Measurements from ENCODE around the gene VPS18.

The VPS18 gene

GRCh38 chr15:40914013-40914412, 19.8 kb downstream of the VPS18 start:
- WGBS, 2 experiments (ENCODE audit: insufficient coverage in 2 of 2): 94 to 96% methylated on average over 10 to 12 of the region's 12 CpGs
- no peak overlapping the region for H3K4me3 ChIP-seq (ENCODE audit: extremely low read depth, insufficient read depth, low read length, poor library complexity, severe bottlenecking)
- no peak overlapping the region for H3K27ac ChIP-seq (ENCODE audit: low read depth, low read length, severe bottlenecking)
- H3K9me3 ChIP-seq (ENCODE audit: control insufficient read depth, low read length): no peaks in the 10 kb centered on the region
- peaks cover 45% of the 10 kb centered on the region for H3K4me1 ChIP-seq (ENCODE audit: control insufficient read depth, insufficient read depth, low read length, poor library complexity, severe bottlenecking)
- H3K36me3 ChIP-seq (ENCODE audit: control insufficient read depth, insufficient read depth, low read length): no peaks in the 10 kb centered on the region

GRCh38 chr15:40914486-40914885, 20.2 kb downstream of the VPS18 start:
- Histone ChIP-seq H3K9me3 (ENCODE audit: control insufficient read depth, low read length) (no peaks in the 10 kb centered on the region), H3K27ac (ENCODE audit: low read depth, low read length, severe bottlenecking) (no peak overlapping the region), H3K4me3 (ENCODE audit: extremely low read depth, insufficient read depth, low read length, poor library complexity, severe bottlenecking) (no peak overlapping the region), H3K4me1 (ENCODE audit: control insufficient read depth, insufficient read depth, low read length, poor library complexity, severe bottlenecking) (peaks cover 45% of the 10 kb centered on the region), H3K36me3 (ENCODE audit: control insufficient read depth, insufficient read depth, low read length) (no peaks in the 10 kb centered on the region)
- WGBS, 2 experiments (ENCODE audit: insufficient coverage in 2 of 2): 71 to 84% methylated on average over 7 to 8 of the region's 8 CpGs

GRCh38 chr15:40915116-40915661, 20.9 kb downstream of the VPS18 start:
- Histone ChIP-seq H3K9me3 (ENCODE audit: control insufficient read depth, low read length) (no peaks in the 10 kb centered on the region), H3K4me3 (ENCODE audit: extremely low read depth, insufficient read depth, low read length, poor library complexity, severe bottlenecking) (no peak overlapping the region), H3K36me3 (ENCODE audit: control insufficient read depth, insufficient read depth, low read length) (no peaks in the 10 kb centered on the region), H3K27ac (ENCODE audit: low read depth, low read length, severe bottlenecking) (no peak overlapping the region), H3K4me1 (ENCODE audit: control insufficient read depth, insufficient read depth, low read length, poor library complexity, severe bottlenecking) (peaks cover 41% of the 10 kb centered on the region)
- WGBS, 2 experiments (ENCODE audit: insufficient coverage in 2 of 2): 73 to 84% methylated on average over 6 to 9 of the region's 12 CpGs

DNA sequence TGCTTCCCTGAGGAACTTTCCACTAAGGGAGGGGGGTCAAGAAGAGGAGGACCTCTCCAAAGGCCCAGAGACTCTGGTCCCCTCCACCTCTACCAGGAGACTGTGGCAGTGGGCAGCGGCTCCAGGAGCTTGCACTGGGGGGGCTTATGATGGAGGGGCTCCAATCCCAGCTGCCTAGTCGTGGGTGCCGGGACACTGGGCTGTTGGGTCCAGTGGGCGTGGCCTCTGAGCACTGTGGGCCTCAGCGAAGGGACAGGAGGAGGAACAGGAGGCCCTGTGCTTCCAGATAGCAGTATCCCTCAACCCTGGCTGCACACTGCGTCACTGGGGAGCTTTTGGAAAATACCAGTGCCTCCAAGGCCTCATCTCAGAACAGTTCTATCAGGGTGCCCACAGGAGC, 21.4 kb downstream of the VPS18 start:
- Histone ChIP-seq H3K4me3 (ENCODE audit: extremely low read depth, insufficient read depth, low read length, poor library complexity, severe bottlenecking) (no peak overlapping the region), H3K4me1 (ENCODE audit: control insufficient read depth, insufficient read depth, low read length, poor library complexity, severe bottlenecking) (peaks cover 40% of the 10 kb centered on the region), H3K27ac (ENCODE audit: low read depth, low read length, severe bottlenecking) (no peak overlapping the region), H3K9me3 (ENCODE audit: control insufficient read depth, low read length) (no peaks in the 10 kb centered on the region), H3K36me3 (ENCODE audit: control insufficient read depth, insufficient read depth, low read length) (no peaks in the 10 kb centered on the region)
- 75 to 76% methylated on average over 5 of the region's 6 CpGs for WGBS, 2 experiments (ENCODE audit: insufficient coverage in 2 of 2)

- H3K27ac ChIP-seq (ENCODE audit: low read depth, low read length, severe bottlenecking): no peak overlapping the region
- H3K4me1 ChIP-seq (ENCODE audit: control insufficient read depth, insufficient read depth, low read length, poor library complexity, severe bottlenecking): peaks cover 27% of the 10 kb centered on the region
- no peak overlapping the region for H3K4me3 ChIP-seq (ENCODE audit: extremely low read depth, insufficient read depth, low read length, poor library complexity, severe bottlenecking)
- no peaks in the 10 kb centered on the region for H3K36me3 ChIP-seq (ENCODE audit: control insufficient read depth, insufficient read depth, low read length)
- WGBS, 2 experiments (ENCODE audit: insufficient coverage in 2 of 2): 70% methylated on average over 8 to 11 of the region's 11 CpGs
- no peaks in the 10 kb centered on the region for H3K9me3 ChIP-seq (ENCODE audit: control insufficient read depth, low read length)
Observed at GRCh38 chr15:40917585-40917984, 23.3 kb downstream of the VPS18 start.

DNA sequence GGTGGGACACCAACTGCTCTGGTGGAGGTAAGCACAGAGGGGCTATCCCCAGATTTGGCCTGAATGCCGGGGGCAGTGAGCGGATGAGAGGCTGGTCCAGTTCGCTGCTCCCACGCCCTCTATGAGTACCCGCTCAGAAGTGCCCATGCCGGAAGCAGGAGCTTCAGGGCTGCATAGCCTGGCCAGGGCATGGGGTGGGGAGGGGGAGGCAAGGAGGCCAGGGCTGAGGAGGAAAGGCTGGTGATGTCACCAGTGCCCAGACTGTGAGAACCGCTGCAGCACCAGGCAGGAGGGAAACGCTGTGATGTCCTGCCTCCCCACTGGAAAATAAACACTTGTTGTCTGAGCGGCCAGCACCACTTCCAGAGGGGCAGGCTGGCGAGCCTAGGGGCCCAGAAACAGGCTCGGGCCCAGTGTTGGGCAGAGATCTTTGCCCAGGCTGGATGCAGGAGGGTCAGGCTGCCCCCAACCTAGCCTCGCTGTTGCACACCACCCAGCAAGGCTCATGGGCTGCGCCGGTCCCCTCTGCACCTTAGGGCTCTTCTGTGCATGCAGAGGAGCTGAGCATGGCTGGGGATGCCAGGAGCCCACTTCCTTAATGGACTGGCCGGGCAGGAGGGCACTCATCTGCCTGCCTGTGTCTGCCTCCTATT, 24.0 kb downstream of the VPS18 start:
- Histone ChIP-seq H3K4me3 (ENCODE audit: extremely low read depth, insufficient read depth, low read length, poor library complexity, severe bottlenecking) (no peak overlapping the region), H3K4me1 (ENCODE audit: control insufficient read depth, insufficient read depth, low read length, poor library complexity, severe bottlenecking) (peaks cover 27% of the 10 kb centered on the region)
- WGBS, 2 experiments (ENCODE audit: insufficient coverage in 2 of 2): 73 to 80% methylated on average over 15 of the region's 15 CpGs

DNA sequence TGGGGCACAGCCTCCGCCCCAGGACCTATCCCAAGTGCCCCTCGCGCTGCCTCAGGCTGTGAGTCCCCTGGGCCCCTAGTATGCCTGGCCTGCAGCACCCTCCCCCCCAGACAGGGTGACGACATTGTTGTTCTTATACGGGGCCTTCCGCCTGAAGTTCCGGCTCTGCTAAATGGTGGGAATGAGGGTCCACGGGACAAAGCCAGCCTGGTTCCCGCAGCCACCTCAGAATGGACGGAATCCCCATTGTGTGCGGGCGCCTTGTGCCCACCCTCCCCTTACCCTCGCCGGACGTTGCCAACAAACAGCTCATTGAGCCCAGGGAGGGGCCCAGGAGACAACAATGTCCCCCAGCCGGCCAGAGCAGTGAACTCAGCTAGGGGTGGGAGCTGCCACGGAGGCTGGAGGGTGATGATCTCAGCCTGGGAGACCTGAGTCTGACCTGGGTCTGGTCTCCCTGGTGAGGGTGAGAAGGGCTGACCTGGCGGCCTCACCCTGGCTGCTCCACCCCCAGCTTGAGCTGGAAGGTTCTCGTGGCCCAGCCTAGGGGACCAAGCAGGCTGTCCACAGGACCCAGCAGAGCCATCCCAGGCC, 24.6 kb downstream of the VPS18 start:
- Histone ChIP-seq H3K36me3 (ENCODE audit: control insufficient read depth, insufficient read depth, low read length) (no peaks in the 10 kb centered on the region), H3K4me3 (ENCODE audit: extremely low read depth, insufficient read depth, low read length, poor library complexity, severe bottlenecking) (no peak overlapping the region), H3K4me1 (ENCODE audit: control insufficient read depth, insufficient read depth, low read length, poor library complexity, severe bottlenecking) (peaks cover 33% of the 10 kb centered on the region), H3K9me3 (ENCODE audit: control insufficient read depth, low read length) (no peaks in the 10 kb centered on the region), H3K27ac (ENCODE audit: low read depth, low read length, severe bottlenecking) (peak overlapping the region; percentile 62)
- 63 to 72% methylated on average over 18 to 19 of the region's 19 CpGs for WGBS, 2 experiments (ENCODE audit: insufficient coverage in 2 of 2)

More for the DNA sequence above, 24.0 kb downstream of the VPS18 start:
- H3K27ac ChIP-seq (ENCODE audit: low read depth, low read length, severe bottlenecking): peak overlapping the region; percentile 62
- H3K36me3 ChIP-seq (ENCODE audit: control insufficient read depth, insufficient read depth, low read length): no peaks in the 10 kb centered on the region
- no peaks in the 10 kb centered on the region for H3K9me3 ChIP-seq (ENCODE audit: control insufficient read depth, low read length)

DNA sequence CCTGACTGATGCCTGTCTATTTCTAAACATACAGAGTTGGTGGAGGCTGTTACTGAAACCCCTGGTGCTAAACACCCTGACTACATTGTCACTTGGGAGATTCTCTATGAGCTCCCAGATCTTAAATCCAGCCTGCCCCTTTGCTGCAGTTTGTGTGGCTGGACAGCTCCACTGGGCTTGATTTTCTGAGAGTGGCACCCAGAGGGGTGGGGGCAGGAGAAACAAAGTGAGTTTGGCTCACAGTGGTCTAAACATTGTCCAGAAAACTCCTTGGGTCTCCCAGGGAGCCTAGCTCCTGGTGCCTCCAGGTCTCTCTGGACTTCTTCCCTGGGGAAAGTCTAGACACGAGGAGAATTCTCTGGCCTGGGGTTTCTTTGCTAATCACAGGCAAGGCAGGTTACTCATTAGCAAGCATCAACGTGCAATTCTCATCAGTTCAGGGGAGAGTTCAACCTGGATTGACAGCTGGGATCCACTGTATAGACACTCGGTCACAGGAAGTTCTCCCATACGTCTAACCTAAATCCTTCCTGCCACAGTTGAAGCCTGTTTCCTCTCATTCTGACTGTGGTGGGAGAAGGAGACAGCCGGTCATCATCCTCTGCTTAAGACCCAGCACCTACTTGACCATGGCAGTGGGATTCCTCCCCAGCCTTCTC, 27.8 kb downstream of the VPS18 start:
- H3K4me3 ChIP-seq (ENCODE audit: extremely low read depth, insufficient read depth, low read length, poor library complexity, severe bottlenecking): no peak overlapping the region
- H3K9me3 ChIP-seq (ENCODE audit: control insufficient read depth, low read length): no peaks in the 10 kb centered on the region
- H3K36me3 ChIP-seq (ENCODE audit: control insufficient read depth, insufficient read depth, low read length): no peaks in the 10 kb centered on the region
- H3K27ac ChIP-seq (ENCODE audit: low read depth, low read length, severe bottlenecking): no peak overlapping the region
- peaks cover 30% of the 10 kb centered on the region for H3K4me1 ChIP-seq (ENCODE audit: control insufficient read depth, insufficient read depth, low read length, poor library complexity, severe bottlenecking)
- WGBS, 2 experiments (ENCODE audit: insufficient coverage in 2 of 2): 46 to 60% methylated on average over 3 of the region's 5 CpGs

- Histone ChIP-seq H3K27ac (ENCODE audit: low read depth, low read length, severe bottlenecking) (no peak overlapping the region), H3K4me1 (ENCODE audit: control insufficient read depth, insufficient read depth, low read length, poor library complexity, severe bottlenecking) (peaks cover 30% of the 10 kb centered on the region), H3K36me3 (ENCODE audit: control insufficient read depth, insufficient read depth, low read length) (no peaks in the 10 kb centered on the region), H3K9me3 (ENCODE audit: control insufficient read depth, low read length) (no peaks in the 10 kb centered on the region), H3K4me3 (ENCODE audit: extremely low read depth, insufficient read depth, low read length, poor library complexity, severe bottlenecking) (no peak overlapping the region)
- WGBS, 2 experiments (ENCODE audit: insufficient coverage in 2 of 2): 65 to 73% methylated on average over 7 to 8 of the region's 10 CpGs
Observed at GRCh38 chr15:40922608-40923005, 28.4 kb downstream of the VPS18 start.

DNA sequence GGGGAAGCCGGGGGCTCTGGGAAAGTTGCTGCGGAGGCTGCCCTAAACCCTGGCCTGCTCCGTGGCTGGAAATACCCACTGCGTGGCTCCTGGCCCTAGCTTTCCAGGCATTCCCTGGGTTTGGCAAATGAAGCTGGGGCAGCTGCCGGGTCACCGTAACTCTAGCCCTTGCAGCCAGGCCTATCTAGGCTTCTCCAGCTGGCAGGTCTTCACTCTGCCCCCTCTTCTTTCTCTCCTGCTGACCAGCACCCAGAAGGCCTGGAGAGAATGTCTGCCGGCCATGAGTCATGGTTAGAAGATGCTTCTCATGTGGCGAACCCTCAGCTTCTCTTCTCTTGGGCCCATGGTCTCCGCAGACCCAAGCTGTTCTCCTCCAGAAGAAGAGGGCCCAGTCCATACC, 29.3 kb downstream of the VPS18 start:
- H3K27ac ChIP-seq (ENCODE audit: low read depth, low read length, severe bottlenecking): no peak overlapping the region
- H3K4me1 ChIP-seq (ENCODE audit: control insufficient read depth, insufficient read depth, low read length, poor library complexity, severe bottlenecking): peaks cover 25% of the 10 kb centered on the region
- H3K9me3 ChIP-seq (ENCODE audit: control insufficient read depth, low read length): no peaks in the 10 kb centered on the region
- no peak overlapping the region for H3K4me3 ChIP-seq (ENCODE audit: extremely low read depth, insufficient read depth, low read length, poor library complexity, severe bottlenecking)
- WGBS, 2 experiments (ENCODE audit: insufficient coverage in 2 of 2): 72 to 75% methylated on average over 7 to 8 of the region's 9 CpGs
- no peaks in the 10 kb centered on the region for H3K36me3 ChIP-seq (ENCODE audit: control insufficient read depth, insufficient read depth, low read length)

GRCh38 chr15:40925495-40925862, 31.2 kb downstream of the VPS18 start:
- H3K4me1 ChIP-seq (ENCODE audit: control insufficient read depth, insufficient read depth, low read length, poor library complexity, severe bottlenecking): peaks cover 28% of the 10 kb centered on the region
- no peaks in the 10 kb centered on the region for H3K9me3 ChIP-seq (ENCODE audit: control insufficient read depth, low read length)
- 4 to 5% methylated on average over 18 to 28 of the region's 30 CpGs for WGBS, 2 experiments (ENCODE audit: insufficient coverage in 2 of 2)
- no peak overlapping the region for H3K27ac ChIP-seq (ENCODE audit: low read depth, low read length, severe bottlenecking)
- no peaks in the 10 kb centered on the region for H3K36me3 ChIP-seq (ENCODE audit: control insufficient read depth, insufficient read depth, low read length)
- peak overlapping the region; percentile 22 for H3K4me3 ChIP-seq (ENCODE audit: extremely low read depth, insufficient read depth, low read length, poor library complexity, severe bottlenecking)

Measured in mesodermal cell (in vitro differentiated cells).